Hepatocyte (in vitro differentiated cells): Measurements from ENCODE around the gene MAGI2.

ENCODE experiments used
- CTCF ChIP-seq: fragments of 200-600 bp; sonication (generic); IDR thresholded peaks from 2 replicates; pipeline ENCODE4 v1.5.1; 2016; ENCODE audit warnings: antibody characterized with exemption, mild to moderate bottlenecking; ENCODE audit not compliant: poor library complexity
- EZH2 ChIP-seq: fragments of 200-600 bp; sonication (generic); IDR thresholded peaks from 2 replicates; pipeline ENCODE4 v1.6.1; 2016; ENCODE audit warnings: antibody characterized with exemption, mild to moderate bottlenecking, borderline replicate concordance

- TF ChIP-seq CTCF = no peak
- no peak for TF ChIP-seq EZH2
Measured at GRCh38 chr7:78828317-78828716, 625.1 kb downstream of the MAGI2 start.
